ENCODE results near the gene LRP1B.

- TF ChIP-seq CTCF (IDR thresholded peaks at IDR 0.05) (no peak), POLR2A (IDR thresholded peaks at IDR 0.05) (no peak)
Measured at GRCh38 chr2:142128105-142128504, 2.7 kb downstream of the LRP1B start.

Data from vagina (tissue), 2 donors.